Stimulated activated CD4-positive, alpha-beta T cell treated with anti-CD3 and anti-CD28 coated beads, Interleukin-15, amount 100 ng/mL, for 24 hours (primary cell): ENCODE results near the gene MRC1.

Experiments
- DNase-seq: peaks from one replicate; pipeline ENCODE4 v3.0.0-alpha.2; 2020

The MRC1 gene

DNA sequence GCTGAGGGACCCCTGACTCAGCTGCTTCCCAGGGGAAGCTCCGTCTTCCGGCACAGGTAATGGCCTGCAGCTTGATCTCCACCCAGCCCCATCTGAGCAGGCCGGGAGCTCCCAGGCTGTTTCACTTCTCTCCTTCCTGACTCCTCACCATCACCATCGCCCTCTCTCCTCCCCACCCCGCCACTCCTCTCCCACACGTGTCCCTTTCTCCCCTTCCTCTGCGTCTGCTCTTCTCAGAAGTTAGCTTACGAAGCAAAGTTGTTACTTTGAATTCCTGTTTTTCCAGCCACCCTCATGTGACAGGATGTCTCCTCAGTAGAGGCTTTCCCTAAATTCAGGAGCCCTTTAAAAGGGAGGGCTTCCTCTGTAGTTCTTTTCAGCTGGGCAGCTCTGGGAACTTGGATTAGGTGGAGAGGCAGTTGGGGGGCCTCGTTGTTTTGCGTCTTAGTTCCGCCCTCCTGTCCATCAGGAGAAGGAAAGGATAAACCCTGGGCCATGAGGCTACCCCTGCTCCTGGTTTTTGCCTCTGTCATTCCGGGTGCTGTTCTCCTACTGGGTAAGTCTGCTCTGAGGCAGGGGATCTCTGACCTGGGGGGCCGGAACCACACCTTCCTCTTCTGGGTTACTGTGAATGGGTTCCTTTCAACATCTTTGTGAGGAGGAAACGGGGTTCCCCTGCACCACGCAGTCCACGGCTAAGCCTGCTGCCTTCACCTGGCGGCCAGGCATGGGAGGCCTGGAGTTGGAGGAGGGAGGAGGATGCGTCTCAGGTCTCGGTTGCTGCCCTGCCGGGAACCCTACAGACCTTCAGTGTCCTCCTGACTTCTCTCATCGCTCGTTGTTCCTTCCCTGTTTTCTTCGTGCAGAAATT, at the start of gene MRC1:
TSS of gene MRC1 (plus strand) at position 378 of the 871 bp plus-strand sequence. CDS start at position 496, 118 bp downstream.
- no peak for DNase-seq

DNA sequence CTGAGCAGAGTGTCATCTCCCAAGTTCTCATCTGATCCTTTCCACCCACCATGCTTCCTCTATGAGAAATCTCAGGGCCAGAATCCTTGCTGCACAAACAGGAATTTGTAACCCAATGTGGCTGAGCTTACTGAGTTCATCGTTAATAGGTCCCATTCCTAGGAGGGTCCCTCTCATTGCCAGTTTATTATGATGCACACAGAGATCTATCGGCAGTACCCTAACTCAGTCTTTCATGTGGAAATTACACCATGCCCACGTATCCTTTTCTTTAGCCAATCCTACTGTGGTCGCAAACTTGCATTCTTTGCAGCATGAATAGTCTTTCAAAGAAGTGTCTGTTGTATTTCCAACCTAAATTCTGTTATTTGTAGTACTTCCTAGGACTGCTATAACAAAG, 45.0 kb upstream of the MRC1 start:
- DNase-seq = no peak

DNA sequence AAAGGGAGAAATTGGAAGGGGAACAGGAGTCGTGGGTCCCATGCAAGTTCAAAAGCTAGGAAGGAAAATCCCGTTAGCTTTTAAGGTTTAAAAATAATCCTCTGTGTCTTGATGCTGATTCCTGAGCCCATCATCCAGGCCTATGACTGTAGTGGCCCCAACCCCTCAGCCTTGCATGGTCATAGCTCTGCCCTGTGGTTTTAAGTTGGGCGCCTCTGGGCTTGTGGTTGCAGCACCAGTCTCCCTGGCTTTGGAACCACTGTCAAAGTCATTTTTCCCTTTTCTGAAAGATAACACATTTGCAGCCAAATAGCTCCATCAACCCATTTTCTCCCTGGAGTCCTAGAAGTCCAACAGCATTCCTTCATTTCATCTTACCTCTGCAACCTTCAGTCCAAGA, 43.5 kb upstream of the MRC1 start:
- no peak for DNase-seq

DNA sequence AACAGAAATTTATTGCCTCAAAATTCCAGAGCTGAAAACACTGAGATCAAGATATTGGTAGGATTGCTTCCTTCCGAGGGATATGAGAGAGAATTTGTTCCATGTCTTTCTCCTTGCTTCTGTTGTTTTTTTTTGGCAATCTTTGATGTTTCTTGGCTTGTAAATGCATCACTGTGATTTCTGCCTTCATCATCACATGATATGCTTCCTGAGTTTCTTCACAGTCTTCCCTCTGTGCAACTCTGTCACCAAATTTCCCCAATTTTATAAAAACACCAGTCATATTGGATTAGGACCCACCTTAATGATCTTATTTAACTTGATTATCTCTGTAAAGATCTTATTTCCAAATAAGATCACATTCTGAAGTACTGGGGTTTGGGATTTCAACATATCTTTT, 42.4 kb upstream of the MRC1 start:
- no peak for DNase-seq

DNA sequence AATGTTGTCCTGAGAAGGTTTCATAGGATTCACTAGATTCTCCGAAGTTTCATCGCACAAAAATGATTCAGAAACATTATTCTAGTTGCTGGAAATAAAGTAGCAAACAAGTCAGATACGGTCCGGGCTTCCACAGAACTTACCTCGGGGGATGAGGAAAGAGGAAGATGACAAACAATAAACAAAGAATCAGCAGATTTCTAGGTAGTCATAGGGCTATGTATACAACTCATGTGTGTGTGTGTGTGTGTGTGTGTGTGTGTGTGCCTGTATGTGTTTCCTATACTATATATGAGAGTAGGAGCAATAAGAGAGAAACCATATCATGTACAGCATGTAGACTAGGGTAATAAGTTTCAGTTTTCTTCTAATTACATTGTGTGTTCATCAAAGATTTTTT, 40.7 kb upstream of the MRC1 start:
- DNase-seq = no peak

DNA sequence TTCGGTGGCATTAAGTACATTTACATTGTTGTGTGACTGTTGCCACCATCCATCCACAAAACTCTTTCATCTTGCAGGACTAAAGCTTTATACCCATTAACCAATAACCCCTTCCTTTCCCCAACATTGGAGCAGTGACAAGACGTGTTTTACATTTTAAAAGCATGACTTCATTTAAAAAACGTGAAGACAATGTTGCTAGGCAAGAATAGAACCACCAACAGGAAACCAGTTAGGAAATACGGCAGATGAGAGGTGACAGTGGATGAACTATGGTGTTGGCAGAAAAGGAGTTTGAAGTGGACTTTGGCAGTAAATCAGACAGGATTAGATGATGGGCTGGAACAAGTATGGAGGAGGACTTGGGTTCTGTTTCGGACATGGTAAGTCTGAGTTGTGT, 40.2 kb upstream of the MRC1 start:
- no peak for DNase-seq

DNA sequence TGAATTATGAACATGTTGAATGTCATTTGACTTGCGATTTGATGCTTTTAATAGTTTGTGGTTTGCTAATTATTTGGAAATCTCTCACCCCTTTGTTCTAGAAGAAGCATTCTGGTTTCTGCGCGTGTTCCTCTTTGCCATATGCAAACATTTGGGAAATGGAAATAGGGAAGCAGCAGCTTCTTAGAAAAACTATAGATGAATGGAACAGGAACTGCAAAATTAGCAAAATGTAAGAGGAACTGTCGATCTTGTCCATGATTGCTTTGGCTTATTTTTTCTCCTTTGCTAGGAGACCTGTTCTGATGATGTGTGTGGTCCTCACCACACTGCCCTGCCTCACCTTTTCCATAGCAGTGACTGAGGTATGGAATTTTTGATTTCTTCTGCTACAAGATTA, 38.1 kb upstream of the MRC1 start:
- DNase-seq = no peak

DNA sequence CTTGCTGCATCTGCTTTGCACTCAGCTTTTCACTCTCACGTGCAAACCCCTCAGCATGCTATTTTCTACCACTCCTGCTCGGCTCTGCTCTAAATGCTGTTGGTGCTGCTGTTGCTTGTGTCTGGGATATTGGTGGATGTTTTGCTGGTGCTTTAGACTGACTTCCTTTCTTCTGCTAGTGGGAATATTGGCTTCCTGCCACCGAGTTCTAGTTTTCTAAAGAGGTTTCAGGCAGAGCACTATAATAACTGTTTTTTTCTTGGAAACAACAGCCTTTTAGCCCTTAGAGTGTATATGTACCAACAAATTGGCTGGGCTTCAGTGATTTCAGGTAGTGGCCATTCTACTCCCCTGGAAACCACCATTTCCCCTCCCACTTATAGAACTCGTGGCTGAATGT, 29.4 kb upstream of the MRC1 start:
- DNase-seq = no peak

DNA sequence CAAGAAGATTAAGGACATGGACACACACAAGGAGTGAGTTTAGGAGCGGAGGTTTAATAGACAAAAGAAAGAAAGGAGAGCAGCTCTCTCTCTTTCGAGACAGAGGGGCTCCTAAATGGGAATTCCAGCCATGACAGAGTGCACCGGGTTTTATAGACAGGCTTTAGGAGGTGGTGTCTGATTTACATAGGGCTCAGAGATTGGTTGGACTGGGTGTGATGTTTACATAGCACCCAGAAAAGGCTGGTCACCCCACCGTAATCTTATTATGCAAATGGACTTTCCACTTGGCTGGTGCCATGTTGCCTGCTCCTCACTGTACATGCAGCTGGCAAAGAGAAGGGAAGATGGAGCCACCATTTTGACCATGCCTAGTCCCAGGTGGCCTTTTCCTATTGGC, 28.4 kb upstream of the MRC1 start:
- no peak for DNase-seq

DNA sequence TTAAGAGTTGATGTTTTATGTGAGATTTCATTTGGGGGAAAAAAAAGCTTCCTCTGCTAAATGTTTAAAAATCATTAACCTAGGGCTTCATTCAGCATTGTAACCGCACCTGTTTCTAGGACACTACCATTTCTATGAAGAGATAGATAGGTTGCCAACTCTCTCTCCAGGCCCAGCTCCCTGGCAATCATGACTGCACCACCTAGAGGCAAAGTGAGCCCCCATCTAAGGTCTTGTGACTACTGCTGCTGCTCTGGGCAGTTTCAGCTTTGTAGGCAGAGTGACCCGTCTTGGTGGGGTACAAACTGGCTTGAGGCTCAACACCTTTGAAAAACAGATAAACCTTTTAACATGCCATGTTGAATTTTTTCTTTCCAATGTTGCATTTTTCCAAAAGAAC, 27.3 kb upstream of the MRC1 start:
- DNase-seq = no peak

DNA sequence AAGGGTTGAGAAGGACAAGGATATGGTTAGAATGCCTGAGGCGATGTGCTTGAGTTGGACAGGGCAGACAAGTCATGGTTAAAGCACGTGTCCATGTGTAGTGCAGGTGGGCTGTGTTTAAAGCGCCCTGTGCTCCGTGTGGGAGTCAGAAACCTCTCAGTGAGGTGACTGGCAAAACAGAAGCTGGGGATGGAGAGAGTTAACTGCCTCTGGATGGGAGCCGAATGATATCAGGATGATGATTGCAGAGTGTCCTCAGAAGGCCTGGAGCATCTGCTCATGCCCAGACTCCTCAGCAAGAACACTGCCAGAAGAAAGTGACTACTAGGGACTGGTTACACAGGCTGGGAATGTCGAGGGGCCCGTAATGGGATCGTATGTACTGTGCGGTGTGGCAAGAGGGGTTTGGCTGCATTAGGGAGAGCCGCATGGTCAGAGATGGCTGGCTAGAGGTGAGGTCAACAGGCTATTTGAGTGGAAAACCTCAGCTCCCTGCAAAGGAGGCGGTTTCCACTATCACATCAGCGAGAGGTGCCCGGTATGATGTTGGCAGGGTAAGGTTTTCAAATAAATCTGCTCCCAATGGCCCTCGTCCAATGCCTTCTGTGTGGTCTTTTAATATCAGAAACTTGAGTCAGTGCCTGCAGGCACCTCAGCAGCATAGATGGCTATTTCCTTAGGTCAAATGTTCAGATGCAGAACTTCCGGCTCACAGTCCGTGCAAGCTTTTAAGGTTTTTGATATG, 26.1 kb upstream of the MRC1 start:
- DNase-seq = no peak

DNA sequence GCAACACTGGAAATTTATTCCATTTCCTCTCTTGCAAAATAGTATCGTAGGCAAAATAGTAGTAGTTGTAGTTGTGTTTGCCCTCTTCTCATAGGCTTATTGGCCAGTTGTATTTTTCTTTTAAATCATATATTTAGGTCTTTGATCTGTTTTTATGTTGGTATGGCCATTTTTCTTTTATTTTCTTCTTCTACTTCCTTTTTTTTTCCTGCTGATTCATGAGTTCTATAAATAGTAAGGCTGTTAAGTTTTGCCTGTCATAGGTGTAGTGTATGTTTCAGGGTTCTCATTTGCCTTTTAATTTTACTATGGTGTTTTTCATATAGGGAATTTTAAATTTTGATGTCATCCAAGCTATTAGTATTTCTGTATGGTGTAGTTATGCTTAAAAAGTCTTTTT, 25.4 kb upstream of the MRC1 start:
- no peak for DNase-seq

DNA sequence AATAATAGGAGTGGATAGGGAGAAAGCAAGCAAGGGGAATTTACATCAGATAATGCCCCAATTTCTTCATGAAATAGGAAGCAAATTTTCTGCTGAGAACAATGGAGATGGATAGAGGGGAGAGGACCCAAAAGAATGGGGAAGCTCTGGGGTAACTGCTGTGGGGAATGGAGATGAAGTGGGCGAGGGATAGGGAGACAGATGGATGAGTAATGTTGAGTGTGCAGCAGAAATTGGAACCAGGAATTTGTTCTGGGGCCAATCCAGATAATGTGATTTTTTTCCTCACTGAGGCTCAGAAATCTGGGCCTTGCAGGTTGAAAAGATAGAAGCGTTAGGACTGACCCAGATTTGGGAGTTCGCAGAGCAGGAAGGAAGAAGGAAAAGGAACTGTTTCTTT, 24.5 kb upstream of the MRC1 start:
- DNase-seq = no peak

DNA sequence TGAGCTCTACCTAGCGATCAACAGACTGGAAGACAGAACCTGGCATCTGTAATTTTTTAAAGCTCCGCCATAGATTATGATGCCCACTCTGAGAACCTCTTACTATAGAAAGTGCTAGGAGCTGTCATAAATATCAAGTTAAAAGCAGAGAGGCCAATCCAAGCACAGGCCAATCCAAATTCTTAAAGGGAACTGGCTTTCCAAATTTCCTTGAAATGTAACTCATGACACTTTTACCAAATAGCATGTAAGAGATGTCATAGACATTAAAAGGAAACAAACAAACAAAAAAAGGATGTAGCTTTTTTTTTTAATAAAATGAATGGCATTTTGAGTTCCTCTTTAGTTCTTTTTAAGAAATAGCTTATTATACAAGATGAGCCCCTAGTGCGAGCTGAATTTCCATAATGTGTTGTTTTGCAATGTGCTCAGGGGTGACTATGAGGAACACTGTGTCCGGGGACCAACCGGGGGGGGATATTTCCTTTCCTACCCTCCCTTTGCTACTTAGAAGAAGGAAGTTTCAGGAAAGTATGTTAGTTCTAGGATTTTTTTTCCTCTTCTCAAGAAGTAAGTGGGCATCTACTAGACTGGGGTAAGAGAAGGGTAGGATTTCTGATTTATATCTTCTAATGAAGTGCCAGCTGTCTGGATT, 23.7 kb upstream of the MRC1 start:
- no peak for DNase-seq

DNA sequence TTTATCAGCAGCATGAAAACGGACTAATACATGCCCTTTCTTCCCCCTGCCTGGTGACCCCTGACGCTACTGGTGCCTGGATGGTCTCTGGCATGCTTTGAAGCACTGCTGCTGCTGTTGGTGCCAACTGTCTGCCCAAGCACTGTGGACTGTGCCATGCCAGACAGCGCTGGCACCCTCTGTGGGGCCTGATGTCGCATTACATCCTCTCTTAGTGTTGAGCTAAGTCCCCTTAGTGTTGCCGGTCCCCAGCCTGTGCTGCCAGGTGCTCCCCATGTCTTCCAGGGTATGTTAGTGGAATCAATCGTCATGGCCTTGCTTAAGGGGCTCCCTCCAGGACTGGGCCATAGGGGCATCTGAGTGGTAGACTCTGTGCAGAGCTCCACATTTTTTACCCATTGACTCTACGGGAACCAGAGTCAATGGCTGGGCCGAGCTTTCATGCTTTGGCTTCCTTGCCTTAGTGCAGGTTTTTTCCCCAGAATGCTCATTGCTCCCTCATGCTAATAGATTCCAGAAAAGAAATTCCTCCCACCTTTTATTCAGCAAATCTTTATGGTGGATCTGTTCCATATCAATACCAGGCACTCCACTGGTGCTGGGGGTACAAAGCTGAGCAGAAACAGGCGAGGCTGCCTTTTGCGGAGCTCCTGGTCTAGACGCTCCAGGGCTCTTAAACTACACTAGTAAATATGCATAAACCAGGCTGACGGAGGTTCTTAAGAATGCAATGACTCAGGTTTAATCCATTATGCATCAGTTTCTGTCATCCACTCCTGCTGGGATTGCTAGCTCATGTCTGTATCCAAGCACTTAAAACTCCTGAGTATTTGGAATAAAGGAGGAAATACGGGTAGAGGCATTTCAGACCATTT, 21.8 kb upstream of the MRC1 start:
- no peak for DNase-seq

DNA sequence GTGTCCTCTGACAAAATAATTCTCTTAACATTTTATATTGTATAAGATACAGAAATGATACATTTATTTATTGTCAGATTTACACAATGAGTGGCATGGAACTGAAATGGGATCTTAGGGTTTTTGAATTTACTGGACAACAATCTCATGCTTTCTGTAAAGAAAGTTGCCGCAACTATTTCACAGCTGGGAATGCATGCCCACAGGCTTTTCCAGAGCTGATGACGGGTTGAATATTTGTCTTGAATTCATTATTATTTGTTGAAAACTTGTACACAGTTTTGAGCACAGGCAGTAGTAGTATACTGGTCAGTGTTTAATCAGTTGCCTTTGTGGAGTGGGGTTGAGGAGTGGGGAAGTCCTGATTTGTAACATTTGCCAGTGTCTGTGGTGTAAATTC, 20.5 kb upstream of the MRC1 start:
- no peak for DNase-seq

DNA sequence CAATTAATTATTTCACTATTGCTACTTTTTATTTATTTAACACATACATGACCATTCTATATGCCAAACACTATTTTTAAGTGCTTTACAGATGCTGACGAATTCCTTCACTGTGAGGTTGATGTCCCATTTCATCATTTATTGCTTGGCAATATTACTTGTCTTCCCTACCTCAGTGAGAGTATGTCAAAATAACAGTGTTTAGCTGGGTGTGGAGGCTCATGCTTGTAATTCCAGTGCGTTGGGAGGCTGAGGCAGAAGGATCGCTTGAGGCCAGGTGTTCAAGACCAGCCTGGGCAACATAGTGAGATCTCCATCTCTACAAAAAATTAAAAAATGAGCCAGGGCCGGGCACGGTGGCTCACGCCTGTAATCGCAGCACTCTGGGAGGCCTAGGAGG, 19.8 kb upstream of the MRC1 start:
- no peak for DNase-seq

DNA sequence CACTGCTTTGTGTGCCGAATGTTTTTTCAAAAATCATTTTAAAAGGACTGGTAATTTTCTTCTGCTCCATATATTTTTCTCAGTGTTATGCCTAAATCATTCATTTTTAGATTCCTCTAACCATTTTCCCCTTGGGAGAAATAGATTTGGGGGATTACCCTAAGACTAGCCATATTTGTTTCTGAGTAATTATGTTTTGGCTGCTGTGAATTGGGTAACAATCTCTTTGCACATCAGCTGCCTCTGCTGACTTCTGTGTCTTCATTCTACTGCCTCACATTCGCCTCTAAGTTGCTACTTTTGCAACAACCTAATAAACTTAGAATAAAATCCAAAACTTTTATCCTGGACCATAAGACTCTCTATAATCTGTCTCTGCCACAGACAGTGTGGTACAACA, 18.5 kb upstream of the MRC1 start:
- DNase-seq = no peak

DNA sequence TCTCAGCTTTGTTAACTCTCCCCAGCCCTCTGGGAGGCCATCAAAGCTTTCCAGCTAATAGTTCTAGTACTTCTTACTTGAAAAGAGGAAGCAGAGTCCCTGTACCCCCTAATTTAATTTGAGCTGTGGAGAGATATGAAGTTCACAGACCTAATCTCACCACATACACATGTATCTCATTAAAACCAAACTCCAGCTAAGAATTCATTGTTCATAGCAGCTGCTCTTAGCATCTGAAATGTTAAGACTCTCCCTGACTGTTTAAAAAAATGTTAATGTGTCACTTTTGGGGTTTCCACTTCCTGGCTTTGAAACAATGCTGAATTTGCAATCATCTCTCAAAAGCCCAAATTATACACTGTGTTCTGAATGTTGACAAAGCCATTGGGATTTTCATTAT, 16.2 kb upstream of the MRC1 start:
- no peak for DNase-seq

DNA sequence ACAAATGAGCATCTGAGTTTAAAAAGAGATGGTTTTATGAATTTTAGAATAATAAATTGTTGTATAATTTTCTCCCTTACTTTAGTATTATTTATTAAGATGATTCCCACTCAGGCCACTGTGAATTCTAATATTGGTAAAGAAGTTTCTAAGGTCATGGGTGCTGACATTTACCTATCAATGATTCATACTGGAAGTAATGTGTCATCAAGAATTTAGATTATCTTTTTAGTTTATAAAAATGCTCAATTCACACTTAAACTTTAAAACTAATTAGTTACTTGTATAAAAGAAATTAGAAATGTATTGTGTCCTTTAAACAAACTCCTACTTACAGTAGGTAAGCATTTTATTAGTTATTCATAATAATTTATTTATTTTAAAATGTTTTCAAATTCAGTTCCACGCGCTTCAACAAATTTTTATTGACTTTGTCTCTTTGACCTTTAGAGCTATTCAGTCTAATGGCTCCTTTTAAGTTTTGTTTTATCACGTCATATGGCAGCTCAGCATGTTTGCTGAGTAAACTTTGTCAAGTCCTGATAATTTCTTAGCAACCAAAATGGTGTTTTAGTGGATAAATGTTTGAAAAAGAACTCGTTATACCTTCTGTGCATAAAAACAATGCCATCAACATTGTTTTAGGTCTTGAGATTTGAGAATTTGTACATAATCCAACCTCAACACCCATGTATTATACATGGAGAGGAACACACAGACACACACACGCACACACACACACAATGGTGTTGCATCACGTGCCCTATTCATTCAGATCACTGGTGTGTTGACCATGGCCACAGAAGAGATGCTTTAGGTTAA, 15.1 kb upstream of the MRC1 start:
- no peak for DNase-seq

DNA sequence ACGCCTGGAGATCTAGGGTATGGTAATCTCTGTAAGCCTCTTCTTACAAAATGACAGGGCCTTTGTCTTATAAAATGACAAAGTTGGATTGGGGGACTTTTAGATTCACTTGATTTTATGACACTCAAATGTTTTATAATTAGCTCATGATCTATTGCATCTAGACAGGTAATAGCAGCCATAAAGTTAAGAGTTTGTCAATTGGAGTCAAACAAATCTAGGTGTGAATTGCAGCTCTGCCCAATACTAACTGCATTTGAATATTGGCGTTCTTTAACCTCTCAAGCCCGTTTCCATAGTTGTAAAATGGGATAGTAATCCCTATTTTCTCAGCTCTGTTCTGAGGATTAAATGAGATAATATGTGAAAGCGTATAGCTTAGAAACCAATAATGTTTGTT, 14.1 kb upstream of the MRC1 start:
- DNase-seq = no peak
